ENCODE data around the gene HOMER2.

HOMER2 gene

GRCh38 chr15:82950746-82951370 is 1.7 kb downstream of the HOMER2 start:
- TF ChIP-seq CTCF (conservative IDR thresholded peaks at IDR 0.05), result no peak
- TF ChIP-seq ZFX (IDR thresholded peaks at IDR 0.05), result no peak
- peak overlapping the region; percentile 74 for H3K27ac ChIP-seq

- TF ChIP-seq CTCF (conservative IDR thresholded peaks at IDR 0.05) (no peak), ZFX (IDR thresholded peaks at IDR 0.05) (no peak)
- H3K27ac ChIP-seq, result no peak overlapping the region
Measured at GRCh38 chr15:82950295-82950694, 2.2 kb downstream of the HOMER2 start.

GRCh38 chr15:82946155-82946701 is 6.3 kb downstream of the HOMER2 start:
- H3K27ac ChIP-seq, result no peak overlapping the region
- TF ChIP-seq CTCF (conservative IDR thresholded peaks at IDR 0.05) (no peak), ZFX (IDR thresholded peaks at IDR 0.05) (no peak)

- TF ChIP-seq CTCF (conservative IDR thresholded peaks at IDR 0.05), result no peak
- no peak for TF ChIP-seq ZFX (IDR thresholded peaks at IDR 0.05)
- H3K27ac ChIP-seq, result no peak overlapping the region
Measured at GRCh38 chr15:82945326-82945725, 7.2 kb downstream of the HOMER2 start.

- no peak for TF ChIP-seq ZFX (IDR thresholded peaks at IDR 0.05)
- no peak for TF ChIP-seq CTCF (conservative IDR thresholded peaks at IDR 0.05)
- H3K27ac ChIP-seq, result no peak overlapping the region
Measured at GRCh38 chr15:82944821-82945220, 7.7 kb downstream of the HOMER2 start.

- peak overlapping the region; percentile 72 for H3K27ac ChIP-seq
- no peak for TF ChIP-seq CTCF (conservative IDR thresholded peaks at IDR 0.05)
- TF ChIP-seq ZFX (IDR thresholded peaks at IDR 0.05), result no peak
Measured at GRCh38 chr15:82944056-82944455, 8.5 kb downstream of the HOMER2 start.

GRCh38 chr15:82943176-82943575 is 9.3 kb downstream of the HOMER2 start:
- no peak for TF ChIP-seq CTCF (conservative IDR thresholded peaks at IDR 0.05)
- no peak for TF ChIP-seq ZFX (IDR thresholded peaks at IDR 0.05)
- peak overlapping the region; percentile 72 for H3K27ac ChIP-seq

Data from C4-2B (cell line).